HepG2 (cell line): ENCODE data around the gene SYPL2. TPM values are rescaled to one million over a fixed set of nuclear protein-coding genes. Genes with fewer than 3 reads are reported as not detected.
A peak's percentile ranks its signal among the peaks of the same experiment; 100 is the strongest.

ENCODE experiments used
- BCLAF1 ChIP-seq: fragments of 450-650 bp; IDR thresholded peaks from 2 replicates; pipeline ENCODE4 v1.6.1; 2017; ENCODE audit warnings: mild to moderate bottlenecking
- CREBL2 ChIP-seq: sonication (generic); formaldehyde crosslinking; IDR thresholded peaks from 2 replicates; pipeline ENCODE4 v1.8.1; 2023; ENCODE audit warnings: missing genetic modification reagents, mild to moderate bottlenecking, borderline replicate concordance
- KLF11 ChIP-seq: IDR thresholded peaks from 2 replicates; pipeline ENCODE4 v1.6.1; 2016; ENCODE audit warnings: missing compliant biosample characterization
- MEIS2 ChIP-seq: sonication (generic); formaldehyde crosslinking; IDR thresholded peaks from 2 replicates; pipeline ENCODE4 v1.9.0; 2021; ENCODE audit warnings: mild to moderate bottlenecking, missing genetic modification reagents
- ONECUT2 ChIP-seq: sonication (generic); formaldehyde crosslinking; IDR thresholded peaks from 2 replicates; pipeline ENCODE4 v1.4.0; 2020; ENCODE audit warnings: missing genetic modification reagents
- RFX3 ChIP-seq: IDR thresholded peaks from 2 replicates; pipeline ENCODE4 v1.6.1; 2016; ENCODE audit warnings: missing biosample characterization, missing genetic modification reagents
- SMAD3 ChIP-seq: sonication (generic); formaldehyde crosslinking; IDR thresholded peaks from 2 replicates; pipeline ENCODE4 v1.4.0; 2020; ENCODE audit warnings: missing genetic modification reagents
- WIZ ChIP-seq: sonication (generic); formaldehyde crosslinking; IDR thresholded peaks from 2 replicates; pipeline ENCODE4 v1.5.1; 2020; ENCODE audit warnings: mild to moderate bottlenecking, missing genetic modification reagents
- YY1 ChIP-seq: IDR thresholded peaks from 2 replicates; pipeline ENCODE4 v1.6.1; 2011; ENCODE audit warnings: low read length, low read depth, moderate library complexity, mild to moderate bottlenecking; ENCODE audit not compliant: insufficient read depth, insufficient replicate concordance
- ZFAT ChIP-seq: sonication (generic); formaldehyde crosslinking; conservative IDR thresholded peaks from 2 replicates; pipeline ENCODE4 v1.8.1; 2023; ENCODE audit warnings: missing genetic modification reagents, inconsistent platforms
- ZFP62 ChIP-seq: sonication (generic); formaldehyde crosslinking; IDR thresholded peaks from 2 replicates; pipeline ENCODE4 v1.4.0; 2020; ENCODE audit warnings: missing genetic modification reagents
- ZNF280B ChIP-seq: sonication (generic); formaldehyde crosslinking; IDR thresholded peaks from 2 replicates; pipeline ENCODE4 v1.5.0; 2020; ENCODE audit warnings: missing genetic modification reagents, mild to moderate bottlenecking, borderline replicate concordance
- ZNF710 ChIP-seq: sonication (generic); formaldehyde crosslinking; IDR thresholded peaks from 2 replicates; pipeline ENCODE4 v1.5.0; 2020; ENCODE audit warnings: mild to moderate bottlenecking, missing genetic modification reagents, borderline replicate concordance
- ZNF841 ChIP-seq: sonication (generic); formaldehyde crosslinking; IDR thresholded peaks from 2 replicates; pipeline ENCODE4 v1.8.1; 2023; ENCODE audit warnings: missing genetic modification reagents, borderline replicate concordance
- polyA plus RNA-seq, 8 experiments: library from polyadenylated mRNA; depleted of rRNA in 3 of 8; stranded (reverse) in 7 of 8; unstranded in 1 of 8; fragments of >200 nt; fragmentation: Illumina TruSeq in 4 of 8; extraction: Trizol in 4 of 8; gene quantifications; 2 replicates each; pipeline versions ENCODE4 v1.2.1 to v1.2.3, GENCODE V29; 2011 to 2016; ENCODE audit warnings: low read depth in 4 of 8, missing spikeins in 1 of 8, mixed read lengths in 1 of 8; ENCODE audit not compliant: insufficient read depth in 1 of 8
- total RNA-seq, 5 experiments: library from RNA; depleted of rRNA; stranded (reverse); fragments of >200 nt; fragmentation: Illumina TruSeq; extraction: Trizol; gene quantifications; 2 replicates each; pipeline ENCODE4 v1.2.3, GENCODE V29; 2016; ENCODE audit warnings: low read depth in 1 of 5
- TF ChIP-seq, protein P1 (sequence below): sonication (generic); formaldehyde crosslinking; IDR thresholded peaks from 2 replicates; pipeline ENCODE4 v1.4.0; 2020; ENCODE audit warnings: missing genetic modification reagents
- TF ChIP-seq, protein P2 (sequence below): sonication (generic); formaldehyde crosslinking; IDR thresholded peaks from 2 replicates; pipeline ENCODE4 v1.5.0; 2020; ENCODE audit warnings: mild to moderate bottlenecking, missing genetic modification reagents

SYPL2 gene
- total and polyA plus RNA-seq, 2 of the 13 experiments (the other 11 are each of a cell fraction or from before 2014, with no cell fraction given): 0.17 to 0.24 TPM

- TF ChIP-seq ZNF710: no peak
- TF ChIP-seq, protein P1, sequence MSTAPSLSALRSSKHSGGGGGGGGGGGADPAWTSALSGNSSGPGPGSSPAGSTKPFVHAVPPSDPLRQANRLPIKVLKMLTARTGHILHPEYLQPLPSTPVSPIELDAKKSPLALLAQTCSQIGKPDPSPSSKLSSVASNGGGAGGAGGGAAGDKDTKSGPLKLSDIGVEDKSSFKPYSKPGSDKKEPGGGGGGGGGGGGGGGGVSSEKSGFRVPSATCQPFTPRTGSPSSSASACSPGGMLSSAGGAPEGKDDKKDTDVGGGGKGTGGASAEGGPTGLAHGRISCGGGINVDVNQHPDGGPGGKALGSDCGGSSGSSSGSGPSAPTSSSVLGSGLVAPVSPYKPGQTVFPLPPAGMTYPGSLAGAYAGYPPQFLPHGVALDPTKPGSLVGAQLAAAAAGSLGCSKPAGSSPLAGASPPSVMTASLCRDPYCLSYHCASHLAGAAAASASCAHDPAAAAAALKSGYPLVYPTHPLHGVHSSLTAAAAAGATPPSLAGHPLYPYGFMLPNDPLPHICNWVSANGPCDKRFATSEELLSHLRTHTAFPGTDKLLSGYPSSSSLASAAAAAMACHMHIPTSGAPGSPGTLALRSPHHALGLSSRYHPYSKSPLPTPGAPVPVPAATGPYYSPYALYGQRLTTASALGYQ (CRISPR knock-in tag): no peak
- TF ChIP-seq YY1: no peak
- TF ChIP-seq MEIS2: no peak
- no peak for TF ChIP-seq WIZ (CRISPR knock-in tag)
- 0 out of 2 replicates have a peak, but pooled peaks have one; percentile 50 for TF ChIP-seq CREBL2
- no peak for TF ChIP-seq ZFP62 (CRISPR knock-in tag)
- 0 out of 2 replicates have a peak, but pooled peaks have one; percentile 35 for TF ChIP-seq ZNF280B (CRISPR knock-in tag)
- no peak for TF ChIP-seq ONECUT2
- no peak for TF ChIP-seq BCLAF1
- no peak for TF ChIP-seq KLF11 (CRISPR knock-in tag)
- TF ChIP-seq, protein P2, sequence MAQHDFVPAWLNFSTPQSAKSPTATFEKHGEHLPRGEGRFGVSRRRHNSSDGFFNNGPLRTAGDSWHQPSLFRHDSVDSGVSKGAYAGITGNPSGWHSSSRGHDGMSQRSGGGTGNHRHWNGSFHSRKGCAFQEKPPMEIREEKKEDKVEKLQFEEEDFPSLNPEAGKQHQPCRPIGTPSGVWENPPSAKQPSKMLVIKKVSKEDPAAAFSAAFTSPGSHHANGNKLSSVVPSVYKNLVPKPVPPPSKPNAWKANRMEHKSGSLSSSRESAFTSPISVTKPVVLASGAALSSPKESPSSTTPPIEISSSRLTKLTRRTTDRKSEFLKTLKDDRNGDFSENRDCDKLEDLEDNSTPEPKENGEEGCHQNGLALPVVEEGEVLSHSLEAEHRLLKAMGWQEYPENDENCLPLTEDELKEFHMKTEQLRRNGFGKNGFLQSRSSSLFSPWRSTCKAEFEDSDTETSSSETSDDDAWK (CRISPR knock-in tag): no peak
- TF ChIP-seq ZNF841 (CRISPR knock-in tag): no peak
- 0 out of 2 replicates have a peak, but pooled peaks have one; percentile 11 for TF ChIP-seq SMAD3 (CRISPR knock-in tag)
- TF ChIP-seq ZFAT: no peak
- no peak for TF ChIP-seq RFX3 (CRISPR knock-in tag)
Observed at GRCh38 chr1:109482791-109483671, 16.7 kb downstream of the SYPL2 start (continued).
